Measurements from ENCODE around the gene CDC42SE2. TPM values are rescaled to one million over a fixed set of nuclear protein-coding genes. Genes with fewer than 3 reads are reported as not detected.

The CDC42SE2 gene
- total RNA-seq, 1 donor from 2014 or later = 73.2 TPM

DNA sequence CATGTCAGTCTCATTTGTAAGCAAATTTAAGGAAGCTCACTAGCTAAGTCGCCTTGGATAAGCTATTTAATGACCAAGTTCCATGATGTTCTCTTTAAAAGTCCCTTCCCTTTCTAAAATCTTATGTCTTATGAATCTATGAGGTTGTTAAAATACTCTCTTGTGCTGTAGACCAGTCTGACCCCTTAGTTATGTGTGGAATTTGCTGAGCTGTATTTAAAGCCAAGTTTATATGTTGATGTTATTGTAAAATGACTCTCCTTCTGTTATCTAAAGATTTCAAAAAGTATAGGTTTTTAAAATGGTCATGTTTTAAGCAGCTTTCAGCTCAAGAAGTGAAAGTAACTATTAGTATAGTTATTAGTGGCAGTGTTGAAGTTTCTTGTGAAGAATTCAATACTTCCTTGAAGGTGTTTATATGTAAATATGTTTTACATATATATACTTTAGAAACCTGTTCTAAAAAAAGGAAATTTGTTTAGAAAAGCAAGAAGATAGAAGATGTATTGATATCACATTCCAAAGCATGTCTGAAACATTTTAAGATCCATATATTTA lies 92.2 kb downstream of the CDC42SE2 start:
- FAIRE-seq = no peak
- H3K36me3 ChIP-seq (ENCODE audit: control insufficient read depth, insufficient read depth, low read length) = peaks cover 2% of the 10 kb centered on the region
- no peak for TF ChIP-seq CTCF (IDR thresholded peaks at IDR 0.05; ENCODE audit: insufficient read depth, low read length, severe bottlenecking)
- DNase-seq (ENCODE audit: low read depth) = no peak
- no peak overlapping the region for H3K4me3 ChIP-seq (ENCODE audit: low read depth, low read length)
- H3K27me3 ChIP-seq (ENCODE audit: control insufficient read depth, insufficient read depth, low read length) = no peaks in the 10 kb centered on the region

GRCh38 chr5:131356619-131357018 lies 92.8 kb downstream of the CDC42SE2 start:
- no peak for TF ChIP-seq CTCF (IDR thresholded peaks at IDR 0.05; ENCODE audit: insufficient read depth, low read length, severe bottlenecking)
- DNase-seq (ENCODE audit: low read depth) = no peak
- no peaks in the 10 kb centered on the region for H3K27me3 ChIP-seq (ENCODE audit: control insufficient read depth, insufficient read depth, low read length)
- H3K4me3 ChIP-seq (ENCODE audit: low read depth, low read length) = no peak overlapping the region
- FAIRE-seq = no peak
- peaks cover 5% of the 10 kb centered on the region for H3K36me3 ChIP-seq (ENCODE audit: control insufficient read depth, insufficient read depth, low read length)

- Histone ChIP-seq H3K27me3 (ENCODE audit: control insufficient read depth, insufficient read depth, low read length) (no peaks in the 10 kb centered on the region), H3K36me3 (ENCODE audit: control insufficient read depth, insufficient read depth, low read length) (peaks cover 5% of the 10 kb centered on the region), H3K4me3 (ENCODE audit: low read depth, low read length) (no peak overlapping the region)
- DNase-seq (ENCODE audit: low read depth) (peak; percentile 24), FAIRE-seq (no peak)
- no peak for TF ChIP-seq CTCF (IDR thresholded peaks at IDR 0.05; ENCODE audit: insufficient read depth, low read length, severe bottlenecking)
Observed at GRCh38 chr5:131357739-131358561, 94.1 kb downstream of the CDC42SE2 start.

GRCh38 chr5:131361677-131362315 lies 97.9 kb downstream of the CDC42SE2 start:
- no peak for TF ChIP-seq CTCF (IDR thresholded peaks at IDR 0.05; ENCODE audit: insufficient read depth, low read length, severe bottlenecking)
- DNase-seq (ENCODE audit: low read depth) (no peak), FAIRE-seq (no peak)
- Histone ChIP-seq H3K27me3 (ENCODE audit: control insufficient read depth, insufficient read depth, low read length) (no peaks in the 10 kb centered on the region), H3K4me3 (ENCODE audit: low read depth, low read length) (no peak overlapping the region), H3K36me3 (ENCODE audit: control insufficient read depth, insufficient read depth, low read length) (peaks cover 5% of the 10 kb centered on the region)

GRCh38 chr5:131363811-131364506 lies 100.1 kb downstream of the CDC42SE2 start:
- Histone ChIP-seq H3K36me3 (ENCODE audit: control insufficient read depth, insufficient read depth, low read length) (peaks cover 5% of the 10 kb centered on the region), H3K4me3 (ENCODE audit: low read depth, low read length) (no peak overlapping the region), H3K27me3 (ENCODE audit: control insufficient read depth, insufficient read depth, low read length) (no peaks in the 10 kb centered on the region)
- no peak for DNase-seq (ENCODE audit: low read depth)
- FAIRE-seq = no peak
- TF ChIP-seq CTCF (IDR thresholded peaks at IDR 0.05; ENCODE audit: insufficient read depth, low read length, severe bottlenecking) = no peak
